NCI-H524 (cell line): ENCODE results near the gene PGA4.
"Not testable (repeated sequence)": the region's sequence is repeated elsewhere in the genome, so short reads cannot be mapped to it uniquely, and the experiment has no call there.

Experiments used
- DNase-seq, 2 experiments: peaks; one replicate each; lab custom pipeline; 2025; lab: John Stamatoyannopoulos, UW

Gene PGA4

DNA sequence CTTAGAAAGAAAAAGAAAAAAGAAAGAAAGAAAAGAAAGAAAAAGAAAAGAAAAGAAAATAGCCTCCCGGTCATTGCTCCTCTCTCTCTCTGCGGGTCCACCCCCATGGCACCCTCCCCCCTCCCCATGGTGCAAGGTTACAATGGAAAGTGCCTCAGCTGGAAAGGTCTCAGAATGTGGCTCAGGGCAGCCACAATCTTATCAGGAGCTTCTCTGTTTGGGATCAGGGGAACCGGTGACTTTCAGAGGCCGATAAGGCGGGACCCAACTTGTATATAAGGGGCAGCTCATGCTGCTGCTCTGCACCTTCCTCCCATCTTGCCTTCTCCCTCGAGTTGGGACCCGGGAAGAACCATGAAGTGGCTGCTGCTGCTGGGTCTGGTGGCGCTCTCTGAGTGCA lies at the start of gene PGA4:
Gene PGA4 (plus strand): TSS at position 301 of the 400 bp plus-strand sequence. CDS start 54 bp downstream, at position 355.
- not testable (repeated sequence) for DNase-seq

DNA sequence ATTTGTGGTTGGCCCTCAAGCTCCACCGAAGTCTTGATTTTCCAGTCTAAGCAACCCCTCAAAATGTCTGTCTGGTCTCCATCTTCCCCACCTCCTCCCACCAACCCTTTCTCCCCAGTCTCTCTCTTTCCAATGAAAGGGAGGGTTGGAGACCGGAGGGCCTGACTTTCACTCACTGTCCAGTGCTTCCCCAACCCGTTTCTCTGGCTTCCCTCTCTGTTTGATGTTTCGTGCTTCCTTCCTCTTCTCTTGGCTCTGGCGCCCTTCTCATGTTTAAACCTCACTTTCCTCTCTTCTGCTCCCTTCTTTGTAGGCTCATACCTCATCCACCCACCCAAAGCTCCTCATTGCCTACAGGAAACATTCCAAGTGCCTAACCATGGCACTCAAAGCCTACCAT lies 49.8 kb upstream of the PGA4 start:
- no peak for DNase-seq

DNA sequence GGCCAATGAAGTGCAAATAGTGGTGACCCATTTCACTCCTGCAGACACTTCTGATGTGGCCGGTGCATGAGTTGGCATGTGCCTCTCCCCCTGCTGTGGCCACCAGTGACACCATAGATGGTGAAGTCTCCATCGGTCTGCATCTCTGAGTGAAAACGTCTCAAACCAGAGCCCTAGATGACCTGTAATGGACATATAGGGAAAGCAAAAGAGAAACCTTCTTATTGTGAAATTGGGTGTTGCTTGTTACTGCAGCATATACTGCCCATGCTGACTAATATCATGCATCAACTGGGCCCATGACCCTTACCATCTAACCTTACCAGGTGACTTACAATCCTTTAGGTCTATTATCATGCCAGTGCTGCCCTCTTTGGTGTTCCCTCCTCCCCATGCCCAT lies 49.3 kb upstream of the PGA4 start:
- DNase-seq = no peak

DNA sequence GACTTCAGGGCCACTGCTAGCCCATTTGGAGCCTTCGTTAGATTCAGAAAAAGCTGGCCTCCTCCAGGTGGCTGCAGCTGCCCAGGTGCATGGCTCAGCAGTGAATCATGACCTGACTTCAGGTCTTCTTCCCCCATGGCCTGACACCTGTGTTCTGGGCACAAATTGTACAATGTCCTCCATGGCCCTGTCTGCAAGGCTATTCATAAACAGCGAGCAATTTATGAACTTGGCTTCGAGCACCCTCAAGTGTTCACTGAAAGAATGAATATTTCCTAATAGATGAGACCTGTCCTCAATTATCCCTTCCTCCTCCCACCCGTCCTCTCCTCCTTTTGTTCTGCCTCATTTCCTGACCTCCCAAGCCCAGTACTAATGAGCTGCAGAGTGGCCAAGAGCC lies 48.7 kb upstream of the PGA4 start:
- peak; percentile 48 to 51 for DNase-seq

DNA sequence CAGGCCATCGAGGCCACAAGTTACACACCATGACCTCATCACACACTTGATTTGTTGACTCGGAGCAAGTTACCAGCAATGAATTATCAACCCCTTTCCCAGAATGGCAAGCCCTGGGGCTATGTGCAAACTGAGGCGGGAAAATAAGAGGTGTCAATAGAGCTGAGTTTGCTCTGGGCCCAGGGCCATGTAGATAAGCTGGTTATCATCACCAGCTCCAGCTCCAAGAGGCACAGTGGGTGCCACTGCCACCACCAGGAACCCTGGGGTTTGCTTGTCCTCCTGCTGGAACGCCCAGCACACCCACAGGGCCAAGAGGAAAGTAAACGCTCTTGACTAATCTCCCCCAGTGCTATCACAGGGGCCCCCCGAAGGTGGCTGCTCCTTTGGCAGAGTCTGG lies 47.9 kb upstream of the PGA4 start:
- DNase-seq = no peak

DNA sequence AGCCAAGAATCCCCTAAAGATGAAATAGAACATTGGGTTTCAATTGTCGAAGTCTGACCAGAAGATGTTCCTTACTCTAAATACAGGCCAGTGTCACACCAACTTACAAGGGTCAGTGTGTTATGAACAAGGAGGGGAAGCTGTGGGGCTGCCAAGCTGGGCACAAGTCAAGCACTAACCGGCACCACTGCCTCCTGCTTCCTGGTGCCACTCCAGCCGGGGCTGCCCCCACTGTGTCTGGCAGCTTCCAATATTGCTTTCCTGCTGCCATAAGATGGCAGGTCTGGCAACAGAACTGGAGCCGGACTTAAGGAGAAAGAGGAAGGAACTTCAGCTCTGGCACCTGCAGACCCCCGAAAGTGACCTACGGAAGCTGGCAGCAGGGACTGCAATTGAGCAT lies 47.2 kb upstream of the PGA4 start:
- DNase-seq = no peak

DNA sequence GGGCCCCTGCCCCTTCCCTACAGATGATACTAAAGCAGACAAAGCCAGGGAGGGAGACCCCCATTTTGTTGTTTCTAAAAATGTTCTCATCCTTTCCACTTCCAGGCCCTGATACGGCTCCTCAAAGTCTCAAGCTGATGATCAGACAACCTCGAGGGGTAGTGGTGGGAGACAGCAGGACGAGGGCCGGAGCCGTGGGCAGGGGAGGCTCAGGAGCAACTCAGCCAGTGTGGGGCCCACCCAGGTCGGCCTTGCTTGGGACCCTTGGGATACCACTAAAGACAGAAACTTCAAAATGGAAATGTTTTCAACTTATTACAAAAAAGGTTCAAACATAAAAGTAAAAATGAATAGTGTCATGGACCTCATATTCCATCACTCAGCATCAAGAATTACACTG lies 45.7 kb upstream of the PGA4 start:
- DNase-seq = no peak

DNA sequence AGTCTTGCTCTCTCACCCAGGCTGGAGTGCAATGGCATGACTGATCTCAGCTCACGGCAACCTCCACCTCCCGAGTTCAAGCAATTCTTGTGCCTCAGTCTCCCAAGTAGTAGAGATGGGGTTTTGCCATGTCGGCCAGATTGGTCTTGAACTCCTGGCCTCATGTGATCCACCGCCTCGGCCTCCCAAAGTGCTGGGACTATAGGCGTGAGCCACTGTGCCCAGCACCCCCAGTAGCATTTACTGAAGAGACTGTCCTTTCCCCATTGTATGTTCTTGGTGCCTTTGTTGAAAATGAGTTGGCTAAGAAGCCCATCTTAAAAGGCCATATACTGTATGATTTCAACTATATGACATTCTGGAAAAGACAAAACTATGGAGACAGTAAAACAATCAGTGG lies 41.9 kb upstream of the PGA4 start:
- DNase-seq = not testable (repeated sequence)

DNA sequence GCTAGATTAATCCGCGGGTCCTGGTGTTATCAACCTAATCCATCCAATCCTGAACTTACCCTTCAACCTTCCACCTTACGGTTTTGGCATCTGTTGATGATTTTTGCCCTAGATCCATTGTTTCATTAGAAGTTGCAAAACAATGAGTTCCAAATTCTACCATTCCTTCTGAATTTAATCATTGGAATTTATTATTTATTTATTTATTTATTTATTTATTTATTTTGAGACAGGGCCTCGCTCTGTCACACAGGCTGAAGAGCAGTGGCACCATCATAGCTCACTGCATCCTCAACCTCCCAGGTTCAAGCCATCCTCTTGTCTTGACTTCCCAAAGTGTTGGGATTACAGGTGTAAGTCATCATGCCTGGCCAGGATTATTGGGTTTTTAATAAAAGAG lies 40.7 kb upstream of the PGA4 start:
- no peak for DNase-seq

DNA sequence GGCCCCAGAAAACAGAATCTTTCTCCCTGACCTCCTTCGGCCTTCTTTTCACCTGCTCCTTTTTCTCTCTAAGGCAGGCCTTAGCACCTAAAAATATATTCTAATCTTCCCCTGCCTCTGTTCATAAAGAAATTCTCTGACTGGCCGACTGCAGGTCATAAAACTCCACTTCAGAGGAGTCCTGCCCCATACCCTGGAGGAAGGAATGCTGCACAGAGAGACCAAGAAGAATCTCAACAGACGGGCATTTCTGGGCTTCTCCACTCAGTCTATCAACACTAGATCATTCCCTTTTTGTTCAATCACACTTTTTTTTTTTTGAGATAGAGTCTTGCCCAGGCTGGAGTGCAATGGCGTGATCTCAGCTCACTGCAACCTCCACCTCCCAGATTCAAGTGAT lies 38.5 kb upstream of the PGA4 start:
- no peak for DNase-seq

DNA sequence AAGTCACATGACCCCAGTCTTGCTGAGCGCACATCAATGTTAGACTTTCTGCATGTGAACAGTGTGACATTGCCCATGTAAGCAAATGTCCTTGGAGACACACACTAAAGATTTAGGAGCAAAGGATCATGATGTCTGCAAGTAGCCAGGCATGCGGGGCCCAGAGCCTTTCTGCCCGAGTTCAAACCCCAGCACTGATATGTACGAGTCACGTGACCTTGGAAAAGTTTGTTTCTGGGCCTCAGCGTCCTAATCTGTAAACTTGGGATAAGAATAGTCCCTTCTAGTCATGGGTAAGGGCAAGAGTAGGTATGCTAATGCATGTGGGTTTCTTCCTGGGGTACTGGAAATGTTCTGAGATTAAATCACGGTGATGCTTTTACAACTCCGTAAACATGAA lies 35.6 kb upstream of the PGA4 start:
- no peak for DNase-seq

DNA sequence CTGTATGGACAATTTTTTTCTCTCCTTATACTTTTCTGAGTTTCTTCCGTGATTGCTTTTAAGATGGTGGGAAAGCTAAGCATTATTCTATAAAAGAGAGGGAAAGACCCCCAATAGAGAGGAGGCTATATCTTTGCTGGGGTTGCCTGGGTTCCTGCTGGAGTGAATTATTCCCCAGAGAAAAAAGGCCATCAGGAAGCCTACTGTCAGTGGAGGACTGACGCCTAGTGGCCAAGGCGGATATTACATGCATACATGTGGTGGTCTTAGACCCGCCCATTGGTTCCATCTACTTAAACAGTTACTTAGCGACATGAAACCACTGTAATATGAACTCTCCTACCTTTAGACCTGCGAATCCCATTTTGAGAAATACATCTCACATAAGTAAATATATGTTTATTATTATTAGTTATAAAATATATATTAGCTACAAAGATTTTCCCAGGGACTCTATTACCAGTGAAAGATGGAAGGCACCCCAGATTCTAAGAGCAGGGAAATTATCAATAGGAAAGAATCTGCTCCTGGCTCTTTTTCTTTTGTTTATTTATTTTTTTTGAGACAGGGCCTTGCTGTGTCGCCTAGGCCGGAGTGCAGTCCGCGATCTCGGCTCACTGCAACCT lies 34.5 kb upstream of the PGA4 start:
- DNase-seq = peak; percentile 42 to 86

DNA sequence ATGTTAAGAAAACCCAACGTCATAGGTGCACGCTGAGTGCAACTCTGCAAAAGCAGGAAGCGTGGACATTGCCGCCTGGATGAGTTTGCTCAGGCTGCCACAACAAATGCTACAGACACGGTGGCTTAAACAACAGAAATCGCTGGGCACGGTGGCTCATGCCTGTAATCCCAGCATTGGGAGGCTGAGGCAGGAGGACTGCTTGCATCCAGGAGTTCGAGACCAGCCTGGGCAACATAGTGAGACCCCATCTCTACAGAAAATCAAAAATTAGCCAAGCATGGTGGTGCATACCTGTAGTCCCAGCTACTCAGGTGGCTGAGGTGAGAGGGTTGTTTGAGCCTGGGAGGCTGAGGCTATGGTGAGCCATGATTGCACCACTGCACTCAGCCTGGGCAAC lies 32.2 kb upstream of the PGA4 start:
- no peak for DNase-seq

DNA sequence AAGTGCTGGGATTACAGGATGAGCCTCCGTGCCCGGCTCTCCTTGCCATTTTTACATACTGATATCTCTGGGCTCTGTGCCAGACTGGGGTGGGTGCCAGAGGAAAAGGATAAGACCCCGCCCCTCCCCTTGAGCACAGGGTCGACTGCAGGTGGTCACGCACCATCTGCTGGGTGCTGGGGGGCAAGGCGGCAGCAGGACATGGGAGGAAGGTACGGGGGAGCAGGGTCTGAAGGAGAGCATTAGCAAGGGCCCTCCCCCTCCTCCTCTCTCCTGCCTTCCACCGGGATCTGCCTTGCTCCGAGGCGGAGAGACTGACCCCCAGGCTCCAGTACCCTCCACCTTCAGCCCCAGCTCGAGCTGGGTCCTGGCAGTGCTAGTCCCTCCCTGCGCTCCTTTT lies 28.6 kb upstream of the PGA4 start:
- peak; percentile 92 to 96 for DNase-seq

DNA sequence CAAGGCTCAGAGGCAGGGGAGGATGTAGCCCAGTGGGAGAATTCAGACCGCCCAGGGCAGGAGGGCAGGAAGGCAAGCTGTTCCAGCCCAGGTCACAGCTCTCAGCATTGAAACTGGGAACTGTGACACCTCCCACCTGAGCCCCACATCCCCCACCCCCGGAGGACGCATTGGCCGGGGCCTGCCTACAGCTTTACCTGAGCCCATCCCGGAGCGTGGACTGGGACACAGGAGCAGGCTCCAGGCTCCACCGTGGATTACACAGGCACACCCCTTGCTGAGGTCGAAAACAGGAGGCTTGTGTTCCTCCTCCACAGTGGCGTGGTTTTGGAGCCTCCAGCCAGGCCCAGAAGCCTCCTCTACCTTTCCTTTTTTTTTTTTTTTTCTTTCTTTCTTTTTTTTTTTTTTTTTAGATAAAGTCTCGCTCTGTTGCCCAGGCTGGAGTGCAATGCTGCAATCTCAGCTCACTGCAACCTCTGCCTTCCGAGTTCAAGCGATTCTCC lies 27.9 kb upstream of the PGA4 start:
- no peak for DNase-seq

DNA sequence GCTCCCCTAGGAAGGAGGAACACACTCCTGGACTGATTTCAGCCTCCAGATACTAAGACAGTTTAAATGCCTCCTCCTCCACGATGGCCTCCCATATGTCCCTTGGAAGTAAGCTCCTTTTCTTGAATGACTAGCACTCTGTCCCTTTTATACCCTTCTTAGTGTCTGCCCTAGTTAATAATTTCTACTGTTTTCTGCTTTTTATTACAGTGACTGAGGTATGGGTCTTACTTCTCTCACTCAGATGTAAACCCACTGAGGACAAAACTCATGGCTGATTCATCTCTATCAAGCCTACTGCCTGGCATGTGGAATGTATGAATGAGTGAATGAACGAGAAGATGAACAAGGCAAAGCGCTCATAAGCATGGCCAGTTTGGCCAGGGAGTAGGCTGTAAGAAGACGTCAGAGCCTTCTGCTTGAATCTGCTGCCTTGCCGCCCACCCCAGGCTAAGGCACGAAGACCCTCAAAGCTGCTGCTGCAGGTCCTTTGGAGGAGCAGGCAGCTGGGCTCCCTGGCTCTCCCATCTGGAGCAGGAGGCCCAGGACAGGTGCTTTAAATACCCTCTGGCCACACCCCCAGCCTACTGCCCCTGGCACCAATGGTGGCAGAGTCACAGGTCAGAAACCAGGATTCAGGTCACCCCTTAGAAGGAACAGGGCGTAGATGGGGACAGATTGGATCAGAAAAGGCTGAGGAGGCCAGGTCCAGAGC lies 27.0 kb upstream of the PGA4 start:
- DNase-seq = peak in 1 of 2 experiments; percentile 8

DNA sequence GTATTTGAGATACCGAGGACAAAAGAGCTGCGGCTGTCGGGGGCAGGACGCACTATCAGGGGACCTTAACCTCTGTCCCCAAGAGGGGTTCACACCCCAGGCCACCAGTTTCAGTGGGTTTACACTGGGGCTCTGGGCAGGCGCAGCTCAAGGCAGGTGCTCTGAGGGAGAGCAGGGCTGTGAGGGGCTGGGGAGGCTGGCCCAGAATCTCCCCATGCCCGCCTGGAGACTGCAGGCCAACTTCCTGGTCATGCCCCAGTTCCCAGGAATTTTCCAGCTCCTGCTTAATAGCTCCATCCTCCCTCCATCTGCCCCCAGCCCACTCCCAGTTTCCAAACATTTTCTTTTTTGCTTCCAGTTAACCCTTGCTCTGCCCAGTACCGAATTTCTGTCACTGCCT lies 26.4 kb upstream of the PGA4 start:
- DNase-seq = no peak

DNA sequence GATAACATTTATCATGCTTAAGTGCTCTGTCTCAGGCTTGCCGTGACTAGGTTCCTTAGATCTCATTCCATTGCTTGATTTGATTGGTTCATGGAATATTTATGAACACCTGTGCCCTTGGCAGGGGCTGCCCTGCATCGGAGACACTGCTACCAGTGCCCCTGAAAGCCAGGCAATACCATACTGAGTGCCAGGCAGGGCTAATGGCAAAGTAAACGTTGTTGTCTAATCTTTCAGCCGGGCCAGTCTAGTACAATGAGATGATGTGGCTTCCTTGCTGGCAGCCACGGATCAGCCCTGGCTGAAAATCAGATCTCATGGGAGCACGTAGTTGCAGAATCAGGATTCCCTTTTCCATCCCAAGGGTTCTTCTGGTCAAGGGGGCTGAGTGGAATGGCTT lies 23.8 kb upstream of the PGA4 start:
- no peak for DNase-seq

DNA sequence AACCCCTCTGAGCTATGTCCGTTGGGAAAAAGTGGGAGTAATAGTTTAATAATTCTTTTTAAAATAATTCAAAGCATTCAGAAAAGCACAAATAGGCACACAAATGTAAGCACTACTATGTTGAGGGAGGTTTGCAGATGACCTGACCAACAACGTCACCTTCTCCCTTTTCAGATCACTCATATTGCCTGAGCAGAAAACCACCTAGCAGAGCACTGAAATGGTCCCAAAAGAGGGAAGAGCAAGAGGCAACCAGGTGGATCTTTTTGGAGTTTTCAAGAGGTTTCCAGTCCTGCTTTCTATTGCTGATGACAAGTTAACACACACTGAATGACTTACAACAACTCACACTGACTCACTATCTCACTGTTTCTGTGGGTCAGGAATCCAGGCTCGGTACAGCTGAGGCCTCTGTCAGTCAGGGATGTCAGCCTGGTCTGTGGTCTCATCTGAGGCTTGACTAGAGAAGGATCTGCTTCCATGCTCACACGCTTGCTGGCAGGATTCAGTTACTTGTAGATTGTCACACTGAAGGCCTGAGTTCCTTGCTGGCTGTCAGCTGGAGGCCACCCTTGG lies 23.1 kb upstream of the PGA4 start:
- no peak for DNase-seq

DNA sequence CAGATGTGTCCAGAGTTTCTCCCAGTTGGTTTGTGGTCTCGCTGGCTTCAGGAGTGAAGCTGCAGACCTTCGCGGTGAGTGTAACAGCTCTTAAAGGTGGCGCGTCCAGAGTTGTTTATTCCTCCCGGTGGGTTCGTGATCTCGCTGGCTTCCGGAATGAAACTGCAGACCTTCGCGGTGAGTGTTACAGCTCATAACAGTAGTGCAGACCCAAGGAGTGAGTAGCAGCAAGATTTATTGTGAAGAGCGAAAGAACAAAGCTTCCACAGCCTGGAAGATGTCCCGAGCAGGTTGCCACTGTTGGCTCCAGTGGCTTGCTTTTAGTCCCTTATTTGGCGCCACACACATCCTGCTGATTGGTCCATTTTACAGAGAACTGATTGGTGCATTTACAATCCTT lies 20.7 kb upstream of the PGA4 start:
- no peak for DNase-seq

DNA sequence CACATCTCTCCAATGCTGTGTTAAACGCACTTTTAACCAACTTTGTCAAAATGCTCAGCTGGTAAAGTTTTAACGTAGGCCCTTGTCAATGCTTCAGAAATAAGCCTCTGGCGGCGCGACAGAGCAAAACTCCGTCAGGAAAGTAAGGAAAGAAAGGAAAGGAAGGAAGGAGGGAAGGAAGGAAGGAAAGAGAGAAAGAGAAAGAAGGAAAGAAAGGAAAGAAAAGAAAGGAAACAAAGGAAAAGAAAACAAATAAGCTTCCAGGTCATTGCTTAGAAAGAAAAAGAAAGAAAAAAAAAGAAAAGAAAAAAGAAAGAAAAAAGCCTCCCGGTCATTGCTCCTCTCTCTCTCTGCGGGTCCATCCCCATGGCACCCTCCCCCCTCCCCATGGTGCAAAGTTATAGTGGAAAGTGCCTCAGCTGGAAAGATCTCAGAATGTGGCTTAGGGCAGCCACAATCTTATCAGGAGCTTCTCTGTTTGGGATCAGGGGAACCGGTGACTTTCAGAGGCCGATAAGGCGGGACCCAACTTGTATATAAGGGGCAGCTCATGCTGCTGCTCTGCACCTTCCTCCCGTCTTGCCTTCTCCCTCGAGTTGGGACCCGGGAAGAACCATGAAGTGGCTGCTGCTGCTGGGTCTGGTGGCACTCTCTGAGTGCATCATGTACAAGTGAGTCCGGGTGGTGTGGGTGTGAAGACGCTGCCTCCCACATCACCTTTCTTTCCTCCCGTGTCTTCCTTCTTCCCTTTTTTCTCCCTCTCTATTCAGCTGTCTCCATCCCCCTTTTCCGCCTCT lies 19.0 kb upstream of the PGA4 start, which contains the start of gene PGA3:
Gene PGA3 (plus strand): TSS at position 566 of the 797 bp plus-strand sequence. CDS start 50 bp downstream, at position 616.
- DNase-seq = not testable (repeated sequence)

DNA sequence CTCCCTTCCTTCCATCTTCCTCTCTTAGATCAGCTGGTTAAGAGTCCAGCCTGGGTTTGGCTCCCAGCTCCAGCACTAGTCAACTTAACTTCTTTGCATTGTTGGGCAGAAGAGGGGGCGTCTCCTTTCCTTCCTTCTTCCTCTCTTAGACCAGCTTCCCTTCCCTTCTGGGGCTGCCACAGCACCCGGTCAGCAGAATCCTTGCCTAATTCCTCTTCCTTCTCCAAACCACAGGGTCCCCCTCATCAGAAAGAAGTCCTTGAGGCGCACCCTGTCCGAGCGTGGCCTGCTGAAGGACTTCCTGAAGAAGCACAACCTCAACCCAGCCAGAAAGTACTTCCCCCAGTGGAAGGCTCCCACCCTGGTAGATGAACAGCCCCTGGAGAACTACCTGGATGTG lies 18.3 kb upstream of the PGA4 start:
- DNase-seq = not testable (repeated sequence)
